OCI-LY7 (cell line): ENCODE results near the gene LIN28A. TPM values are rescaled to one million over a fixed set of nuclear protein-coding genes. Genes with fewer than 3 reads are reported as not detected.

Experiments used
- BruUV-seq: library from RNA; stranded (reverse); fragments of 400-500 nt; replicated peaks from 2 replicates; lab custom pipeline; 2021; lab: Mats Ljungman, UMichigan
- CTCF ChIA-PET: fragments of 300-600 bp; sonication (Branson Sonifier 250); formaldehyde crosslinking; loops from one replicate; lab custom pipeline; 2022; ENCODE audit warnings: antibody characterized with exemption; ENCODE audit not compliant: unreplicated experiment; lab: Charles Lee
- POLR2A ChIA-PET: fragments of 300-600 bp; sonication (Branson Sonifier 250); formaldehyde crosslinking; loops from one replicate; lab custom pipeline; 2022; ENCODE audit warnings: antibody characterized with exemption; lab: Charles Lee
- DNase-seq: peaks from one replicate; pipeline ENCODE4 v3.0.0-alpha.2; 2015; ENCODE audit warnings: low spot score
- H2AFZ ChIP-seq: fragments of 200-600 bp; sonication (generic), shearing (Covaris generic); 2 replicates; pipeline ENCODE4 v1.6.1; 2014; ENCODE audit warnings: mild to moderate bottlenecking, antibody characterized with exemption, low read length, moderate library complexity
- H3K27ac ChIP-seq: fragments of 200-600 bp; sonication (generic); 2 replicates; pipeline ENCODE4 v1.5.1; 2014; ENCODE audit warnings: mixed run types, low read depth, mild to moderate bottlenecking, moderate library complexity, low read length, inconsistent platforms; ENCODE audit not compliant: poor library complexity, severe bottlenecking
- H3K36me3 ChIP-seq: fragments of 200-600 bp; sonication (generic); 2 replicates; pipeline ENCODE4 v1.6.1; 2014; ENCODE audit warnings: mild to moderate bottlenecking, antibody characterized with exemption, low read length, moderate library complexity, mixed read lengths; ENCODE audit not compliant: insufficient read depth
- H3K4me1 ChIP-seq: fragments of 200-600 bp; sonication (generic); 2 replicates; pipeline ENCODE4 v1.5.1; 2014; ENCODE audit warnings: mild to moderate bottlenecking, low read length; ENCODE audit not compliant: insufficient read depth, poor library complexity, severe bottlenecking
- H3K4me2 ChIP-seq: fragments of 200-600 bp; sonication (generic); 2 replicates; pipeline ENCODE4 v1.6.1; 2014; ENCODE audit warnings: mild to moderate bottlenecking, low read length
- H3K4me3 ChIP-seq: fragments of 200-600 bp; sonication (generic); 2 replicates; pipeline ENCODE4 v1.5.1; 2014; ENCODE audit warnings: mild to moderate bottlenecking, low read depth, low read length; ENCODE audit not compliant: poor library complexity, severe bottlenecking
- H3K79me2 ChIP-seq: fragments of 200-600 bp; sonication (generic); 2 replicates; pipeline ENCODE4 v1.6.1; 2016; ENCODE audit warnings: low read depth, mild to moderate bottlenecking, low read length, moderate library complexity, mixed read lengths; ENCODE audit not compliant: insufficient read depth
- H3K9me2 ChIP-seq: fragments of 200-600 bp; sonication (generic); 2 replicates; pipeline ENCODE4 v1.6.1; 2016; ENCODE audit warnings: mild to moderate bottlenecking, low read length, mixed read lengths; ENCODE audit not compliant: insufficient read depth
- H3K9me3 ChIP-seq: fragments of 200-600 bp; sonication (generic); 2 replicates; pipeline ENCODE4 v1.6.1; 2014; ENCODE audit warnings: mild to moderate bottlenecking, mixed run types, low read length, mixed read lengths
- H4K20me1 ChIP-seq: fragments of 200-600 bp; sonication (generic); 2 replicates; pipeline ENCODE4 v1.6.1; 2014; ENCODE audit warnings: mild to moderate bottlenecking, antibody characterized with exemption, low read length, moderate library complexity, mixed read lengths; ENCODE audit not compliant: insufficient read depth
- EZH2phosphoT487 ChIP-seq: fragments of 200-600 bp; sonication (generic); IDR thresholded peaks from 2 replicates; pipeline ENCODE4 v1.6.1; 2018; ENCODE audit warnings: low read depth, borderline replicate concordance, mild to moderate bottlenecking, mixed run types, antibody characterized with exemption, low read length, moderate library complexity, mixed read lengths
- intact Hi-C: fragments of 100-400 bp; cut with micrococcal nuclease; formaldehyde crosslinking; loops from one replicate; pipeline ENCODE4 v1.10.0; 2022; ENCODE audit not compliant: unreplicated experiment
- total RNA-seq, 2 experiments: library from RNA; depleted of rRNA in 1 of 2; stranded (reverse); fragments of >200 nt in 1 of 2; shearing (Covaris generic) in 1 of 2; gene quantifications; 2 replicates each; pipeline ENCODE4 v1.2.3, GENCODE V29; 2014 to 2022
- TF ChIP-seq, protein P1 (sequence below): fragments of 200-600 bp; sonication (generic); conservative IDR thresholded peaks from 2 replicates; pipeline ENCODE4 v1.5.1; 2014; ENCODE audit warnings: mild to moderate bottlenecking, antibody characterized with exemption, low read length, moderate library complexity, mixed read lengths

Gene LIN28A
- total RNA-seq, 2 experiments from 2014 or later: not detected

DNA sequence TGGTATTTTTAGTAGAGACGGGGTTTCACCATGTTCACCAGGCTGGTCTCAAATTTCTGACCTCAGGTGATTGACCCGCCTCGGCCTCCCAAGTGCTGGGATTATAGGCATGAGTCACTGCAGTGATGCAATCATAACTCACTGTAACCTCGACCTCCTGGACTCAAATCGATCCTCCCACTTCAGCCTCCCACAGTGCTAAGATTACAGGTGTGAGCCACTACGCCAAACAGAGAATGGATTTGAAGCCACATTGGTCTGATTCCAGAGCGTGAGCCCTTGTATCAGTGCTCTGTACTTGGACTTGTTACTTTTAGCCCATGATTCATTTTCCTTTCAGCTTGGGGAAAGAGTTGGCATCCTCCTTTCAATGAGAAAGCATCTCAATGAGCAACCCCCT is 23.2 kb upstream of the LIN28A start:
- no peaks in the 10 kb centered on the region for H3K9me2 ChIP-seq
- no peaks in the 10 kb centered on the region for H3K4me1 ChIP-seq
- POLR2A ChIA-PET: no interaction called here

DNA sequence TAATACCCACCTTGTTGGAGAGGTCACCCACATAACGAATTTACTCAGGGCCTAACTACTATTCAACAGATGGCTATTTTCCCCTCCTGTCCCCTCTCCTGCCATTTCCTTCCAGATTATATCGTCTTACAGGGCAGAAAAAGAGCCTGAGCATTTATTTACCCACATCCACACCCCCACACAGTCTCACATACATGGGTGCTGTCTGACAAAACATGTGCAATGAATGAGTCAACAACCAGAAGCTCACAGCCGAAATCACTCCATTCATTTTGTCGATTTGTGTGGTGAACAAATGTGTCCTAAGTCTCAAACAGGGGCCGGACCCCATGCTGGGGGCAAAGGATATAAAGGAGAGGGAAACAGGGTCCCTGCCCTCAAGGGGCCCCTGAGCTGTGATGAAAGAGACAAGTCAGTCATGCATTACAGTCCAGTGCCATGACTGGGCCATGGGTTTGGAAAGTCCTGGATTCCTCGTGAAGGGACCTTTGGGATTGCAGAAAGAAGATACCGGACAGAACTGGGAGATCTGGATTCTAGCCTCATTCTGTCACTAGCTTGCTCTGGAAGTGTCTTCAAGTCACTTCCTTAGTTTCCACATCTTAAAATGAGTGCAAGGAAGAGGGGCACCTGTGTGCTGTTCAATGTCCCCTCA is 21.7 kb upstream of the LIN28A start:
- Histone ChIP-seq H2AFZ (no peak overlapping the region), H4K20me1 (no peaks in the 10 kb centered on the region), H3K79me2 (no peaks in the 10 kb centered on the region), H3K4me1 (no peaks in the 10 kb centered on the region), H3K4me3 (no peak overlapping the region), H3K9me3 (no peaks in the 10 kb centered on the region), H3K4me2 (no peak overlapping the region), H3K27ac (no peak overlapping the region), H3K36me3 (no peaks in the 10 kb centered on the region), H3K9me2 (no peaks in the 10 kb centered on the region)
- TF ChIP-seq, protein P1, sequence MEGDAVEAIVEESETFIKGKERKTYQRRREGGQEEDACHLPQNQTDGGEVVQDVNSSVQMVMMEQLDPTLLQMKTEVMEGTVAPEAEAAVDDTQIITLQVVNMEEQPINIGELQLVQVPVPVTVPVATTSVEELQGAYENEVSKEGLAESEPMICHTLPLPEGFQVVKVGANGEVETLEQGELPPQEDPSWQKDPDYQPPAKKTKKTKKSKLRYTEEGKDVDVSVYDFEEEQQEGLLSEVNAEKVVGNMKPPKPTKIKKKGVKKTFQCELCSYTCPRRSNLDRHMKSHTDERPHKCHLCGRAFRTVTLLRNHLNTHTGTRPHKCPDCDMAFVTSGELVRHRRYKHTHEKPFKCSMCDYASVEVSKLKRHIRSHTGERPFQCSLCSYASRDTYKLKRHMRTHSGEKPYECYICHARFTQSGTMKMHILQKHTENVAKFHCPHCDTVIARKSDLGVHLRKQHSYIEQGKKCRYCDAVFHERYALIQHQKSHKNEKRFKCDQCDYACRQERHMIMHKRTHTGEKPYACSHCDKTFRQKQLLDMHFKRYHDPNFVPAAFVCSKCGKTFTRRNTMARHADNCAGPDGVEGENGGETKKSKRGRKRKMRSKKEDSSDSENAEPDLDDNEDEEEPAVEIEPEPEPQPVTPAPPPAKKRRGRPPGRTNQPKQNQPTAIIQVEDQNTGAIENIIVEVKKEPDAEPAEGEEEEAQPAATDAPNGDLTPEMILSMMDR: no peak
- TF ChIP-seq EZH2phosphoT487: no peak
- CTCF ChIA-PET: no interaction called here
- intact Hi-C loops: no loop called here
- BruUV-seq: no TSS peak
- DNase-seq: no peak
- POLR2A ChIA-PET: no interaction called here

More for the DNA sequence above, 23.2 kb upstream of the LIN28A start:
- no peak overlapping the region for H2AFZ ChIP-seq
- no peaks in the 10 kb centered on the region for H3K79me2 ChIP-seq
- intact Hi-C loops: no loop called here
- no peak overlapping the region for H3K4me2 ChIP-seq
- no peaks in the 10 kb centered on the region for H3K36me3 ChIP-seq
- no peak overlapping the region for H3K4me3 ChIP-seq
- TF ChIP-seq, protein P1: no peak
- TF ChIP-seq EZH2phosphoT487: no peak
- no peaks in the 10 kb centered on the region for H4K20me1 ChIP-seq
- BruUV-seq: no TSS peak
- no peak for DNase-seq
- CTCF ChIA-PET: no interaction called here
- H3K27ac ChIP-seq: no peak overlapping the region
- H3K9me3 ChIP-seq: no peaks in the 10 kb centered on the region

DNA sequence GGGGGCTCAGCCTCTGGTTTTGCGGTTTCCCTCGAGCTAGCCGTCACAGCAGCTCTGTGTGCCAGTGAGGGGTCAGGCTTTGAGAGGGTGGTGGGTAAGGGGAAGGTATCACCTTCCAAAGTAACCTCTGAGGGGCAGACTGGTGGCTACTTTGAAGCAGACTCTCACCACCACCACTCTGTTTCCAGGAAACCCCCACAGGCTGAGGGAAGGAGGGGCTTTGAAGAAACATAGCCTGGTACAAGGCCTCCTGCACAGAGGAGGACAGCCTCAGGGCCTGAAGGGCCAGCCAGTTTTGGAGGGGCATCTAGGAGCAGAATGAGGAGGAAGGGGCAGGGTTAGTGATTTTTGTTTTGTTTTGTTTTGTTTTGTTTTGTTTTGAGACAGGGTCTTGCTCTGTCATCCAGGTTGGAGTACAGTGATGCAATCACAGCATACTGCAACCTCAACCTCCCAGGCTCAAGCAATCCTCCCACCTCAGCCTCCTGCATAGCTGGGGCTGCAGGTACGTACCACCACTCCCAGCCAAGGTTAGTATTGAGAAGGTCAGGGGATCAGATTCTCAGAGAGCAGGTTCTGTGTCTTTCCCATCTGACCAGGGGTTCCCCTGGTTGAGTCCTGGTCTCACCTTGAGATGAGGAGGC is 20.9 kb upstream of the LIN28A start:
- Histone ChIP-seq H3K9me3 (no peaks in the 10 kb centered on the region), H3K27ac (no peak overlapping the region), H3K79me2 (no peaks in the 10 kb centered on the region), H3K4me3 (no peak overlapping the region), H2AFZ (no peak overlapping the region), H4K20me1 (no peaks in the 10 kb centered on the region), H3K4me2 (no peak overlapping the region), H3K9me2 (no peaks in the 10 kb centered on the region), H3K36me3 (no peaks in the 10 kb centered on the region), H3K4me1 (no peaks in the 10 kb centered on the region)
- BruUV-seq: no TSS peak
- ChIA-PET POLR2A (no interaction called here), CTCF (no interaction called here)
- TF ChIP-seq, protein P1: no peak
- TF ChIP-seq EZH2phosphoT487: no peak
- no peak for DNase-seq
- intact Hi-C loops: no loop called here
